Right lobe of liver (tissue), 4 donors: ENCODE measurements around the gene PPP1CB.

ENCODE experiments used
- CTCF ChIP-seq, 4 donors: fragments of 200-600 bp in 3 of 4; fragments of 450-650 bp in 1 of 4; IDR thresholded peaks; one replicate each; pipeline versions ENCODE4 v1.5.1 to v1.8.0; 2016 to 2022; ENCODE audit warnings: antibody characterized with exemption in 4 of 4, mild to moderate bottlenecking in 2 of 4
- POLR2A ChIP-seq: fragments of 450-650 bp; IDR thresholded peaks from one replicate; pipeline ENCODE4 v1.6.1; 2017; ENCODE audit warnings: antibody characterized with exemption, mild to moderate bottlenecking
- donor health status: DM: no; HTN: no; CAD: no.
- donor health status: DM: no; HTN: no; CAD: no.
- donor health status: DM: no; HTN: yes; CAD: no.

- no peak for TF ChIP-seq CTCF (IDR thresholded peaks at IDR 0.05)
- TF ChIP-seq POLR2A = no peak
Measured at GRCh38 chr2:28707592-28707991, 44.0 kb upstream of the PPP1CB start.
